HL-60 (cell line): ENCODE results near the gene CHM.

Experiments
- GABPA ChIP-seq: IDR thresholded peaks from 2 replicates; pipeline ENCODE4 v1.6.1; 2012; ENCODE audit warnings: low read depth
- POLR2AphosphoS5 ChIP-seq: IDR thresholded peaks from 2 replicates; pipeline ENCODE4 v1.6.1; 2012; ENCODE audit warnings: low read depth
- REST ChIP-seq: IDR thresholded peaks from 2 replicates; pipeline ENCODE4 v1.6.1; 2012; ENCODE audit warnings: low read depth; ENCODE audit not compliant: insufficient replicate concordance
- SPI1 ChIP-seq: IDR thresholded peaks from 2 replicates; pipeline ENCODE4 v1.6.1; 2012; ENCODE audit warnings: low read depth, mild to moderate bottlenecking, borderline replicate concordance
- TF ChIP-seq, protein P1 (sequence below): IDR thresholded peaks from one replicate; pipeline ENCODE4 v1.5.1; 2011; ENCODE audit warnings: low read length, control low read depth, inconsistent platforms; ENCODE audit not compliant: insufficient read depth

DNA sequence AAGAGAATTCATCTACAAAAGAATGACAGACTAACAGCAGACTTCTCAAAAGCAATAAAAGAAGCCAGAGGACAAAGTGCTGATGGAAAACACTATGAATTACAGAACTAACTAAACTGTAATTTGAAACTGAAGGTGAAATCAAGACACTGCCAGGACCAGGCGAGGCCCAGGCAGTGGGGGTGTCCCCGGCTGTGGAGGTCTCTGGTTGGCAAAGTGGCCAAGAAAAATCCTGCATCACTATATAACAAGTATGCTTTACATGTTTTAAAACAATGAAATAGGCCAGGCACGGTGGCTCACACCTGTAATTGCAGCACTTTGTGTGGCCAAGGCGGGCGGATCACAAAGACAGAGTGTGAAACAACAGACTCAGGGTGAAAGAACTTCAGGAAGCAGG, 32.9 kb downstream of the CHM start:
- TF ChIP-seq, protein P1, sequence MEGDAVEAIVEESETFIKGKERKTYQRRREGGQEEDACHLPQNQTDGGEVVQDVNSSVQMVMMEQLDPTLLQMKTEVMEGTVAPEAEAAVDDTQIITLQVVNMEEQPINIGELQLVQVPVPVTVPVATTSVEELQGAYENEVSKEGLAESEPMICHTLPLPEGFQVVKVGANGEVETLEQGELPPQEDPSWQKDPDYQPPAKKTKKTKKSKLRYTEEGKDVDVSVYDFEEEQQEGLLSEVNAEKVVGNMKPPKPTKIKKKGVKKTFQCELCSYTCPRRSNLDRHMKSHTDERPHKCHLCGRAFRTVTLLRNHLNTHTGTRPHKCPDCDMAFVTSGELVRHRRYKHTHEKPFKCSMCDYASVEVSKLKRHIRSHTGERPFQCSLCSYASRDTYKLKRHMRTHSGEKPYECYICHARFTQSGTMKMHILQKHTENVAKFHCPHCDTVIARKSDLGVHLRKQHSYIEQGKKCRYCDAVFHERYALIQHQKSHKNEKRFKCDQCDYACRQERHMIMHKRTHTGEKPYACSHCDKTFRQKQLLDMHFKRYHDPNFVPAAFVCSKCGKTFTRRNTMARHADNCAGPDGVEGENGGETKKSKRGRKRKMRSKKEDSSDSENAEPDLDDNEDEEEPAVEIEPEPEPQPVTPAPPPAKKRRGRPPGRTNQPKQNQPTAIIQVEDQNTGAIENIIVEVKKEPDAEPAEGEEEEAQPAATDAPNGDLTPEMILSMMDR = no peak
- TF ChIP-seq POLR2AphosphoS5 (no peak), REST (no peak), GABPA (no peak), SPI1 (no peak)
